Superior temporal gyrus (tissue), 1 donor: ENCODE measurements around the gene MUC3A.
"Not testable (repeated sequence)": the region's sequence is repeated elsewhere in the genome, so short reads cannot be mapped to it uniquely, and the experiment has no call there.

ENCODE experiments used
- DNase-seq: peaks from one replicate; pipeline ENCODE4 v3.0.0-alpha.2; 2016; ENCODE audit errors: extremely low spot score

The MUC3A gene

DNA sequence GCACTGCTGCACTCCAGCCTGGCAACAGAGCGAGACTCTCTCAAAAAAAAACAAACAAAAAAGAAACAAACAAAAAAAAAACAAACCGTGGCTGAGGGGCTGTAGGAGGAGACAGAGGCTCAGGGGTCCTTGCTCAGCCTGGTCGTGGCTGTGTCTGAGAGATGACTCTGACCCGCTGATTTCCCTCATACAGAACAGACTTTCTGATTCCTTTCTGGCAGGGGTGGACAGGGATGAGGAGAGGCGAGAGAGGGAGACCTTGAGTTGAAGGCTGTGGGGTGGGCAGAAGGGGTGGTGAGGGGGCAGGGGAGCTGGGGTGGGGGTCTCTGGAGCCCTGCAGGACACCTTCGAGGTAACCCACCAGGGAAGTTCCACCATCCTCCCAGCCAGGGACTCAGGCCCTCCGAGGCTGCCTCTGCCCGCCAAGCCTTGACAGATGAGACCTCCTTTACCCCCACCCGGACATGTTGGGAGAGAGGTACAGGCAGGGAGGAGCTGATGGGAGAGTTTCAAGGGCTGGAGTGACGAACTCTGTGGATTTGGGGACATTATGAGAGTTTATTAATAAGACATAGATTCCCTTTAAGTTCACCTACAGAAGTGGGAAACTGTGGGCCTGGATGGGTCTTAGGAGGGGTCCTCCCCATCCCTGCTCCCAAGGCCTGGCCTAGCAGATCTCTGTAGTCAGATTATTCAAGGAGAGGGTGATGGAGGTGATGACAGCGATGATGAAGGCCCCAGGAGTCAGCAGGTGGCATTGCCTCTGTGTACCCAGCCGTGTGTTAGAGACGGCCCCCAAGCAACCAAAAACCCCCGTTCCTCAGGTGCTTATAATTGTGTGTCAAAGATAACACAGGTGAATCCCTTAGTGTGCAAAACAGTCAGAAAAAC, 22.0 kb downstream of the MUC3A start:
- DNase-seq, result no peak

DNA sequence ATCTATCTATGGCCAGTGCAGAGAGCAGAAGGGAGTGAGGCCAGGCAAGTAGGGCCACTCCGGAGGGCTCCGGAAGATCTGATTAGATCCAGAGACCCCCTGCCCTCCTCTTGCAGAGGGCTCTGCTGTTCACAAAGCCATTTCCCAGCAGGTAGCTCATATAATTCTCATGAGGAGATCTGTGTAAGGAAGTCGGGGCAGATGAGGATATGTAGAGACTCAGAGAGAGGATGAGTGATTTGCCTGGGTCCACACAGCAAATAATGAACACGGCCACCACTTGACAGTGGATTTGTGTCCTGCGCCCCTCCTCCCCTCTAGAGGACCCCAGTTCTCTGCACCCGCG, 22.6 kb downstream of the MUC3A start:
- DNase-seq, result no peak

DNA sequence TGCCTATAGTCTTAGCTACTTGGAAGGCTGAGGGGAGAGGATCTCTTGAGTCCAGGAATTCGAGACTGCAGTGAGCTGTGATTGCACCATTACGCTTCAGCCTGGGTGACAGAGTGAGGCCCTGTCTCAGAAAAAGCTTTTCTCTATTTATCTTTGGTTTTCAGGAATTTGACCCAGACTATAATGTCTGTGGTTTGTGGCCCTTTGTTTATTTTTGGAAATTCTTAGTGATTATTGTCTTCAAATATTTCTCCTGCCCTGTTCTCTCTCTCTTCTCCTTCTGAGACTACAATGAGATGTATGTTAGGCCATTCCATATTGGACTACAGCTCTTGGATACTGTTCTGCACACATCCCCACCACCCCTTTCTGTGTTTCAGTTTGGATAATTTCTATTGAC, 24.7 kb downstream of the MUC3A start:
- DNase-seq, result no peak

DNA sequence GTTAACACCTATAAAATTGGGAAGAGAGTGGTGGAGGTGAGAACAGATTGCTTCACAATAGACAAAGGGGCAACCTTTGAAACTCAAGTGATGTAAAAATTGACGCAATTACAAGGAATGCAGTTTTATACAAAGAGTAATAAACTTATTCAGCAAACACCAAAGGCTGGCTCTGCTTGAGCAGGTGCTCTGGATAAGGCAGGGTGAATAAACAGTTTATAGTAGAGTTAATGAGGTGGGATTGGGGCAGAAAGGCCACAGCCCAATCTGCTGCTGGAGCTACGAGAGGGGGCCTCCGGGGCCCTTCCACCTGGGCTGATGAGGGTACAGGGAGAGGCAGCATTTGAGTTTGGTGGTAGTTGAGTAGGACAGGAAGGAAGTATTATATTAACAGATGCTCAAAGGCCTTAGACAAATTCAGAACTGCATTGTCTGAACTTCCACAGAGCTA, 26.1 kb downstream of the MUC3A start:
- no peak for DNase-seq

DNA sequence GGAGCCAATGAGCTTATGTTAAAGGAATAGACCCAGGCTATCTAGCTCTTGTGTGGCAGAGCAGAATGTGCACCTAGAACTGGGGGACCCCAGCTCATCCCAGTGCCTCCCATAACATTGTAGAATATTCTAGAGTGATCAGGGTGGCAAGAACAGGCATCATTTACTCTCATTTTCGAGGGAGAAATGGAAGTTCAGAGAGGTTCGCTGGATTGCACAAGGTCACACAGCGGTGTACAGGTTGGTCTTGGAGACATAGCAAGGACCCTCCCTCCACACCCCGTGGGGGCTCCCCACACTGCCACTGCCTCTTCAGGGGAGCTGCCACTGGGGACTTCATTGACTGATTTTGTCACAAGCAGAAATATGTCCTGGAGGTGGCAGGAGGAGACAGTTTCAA, 29.0 kb downstream of the MUC3A start:
- no peak for DNase-seq

DNA sequence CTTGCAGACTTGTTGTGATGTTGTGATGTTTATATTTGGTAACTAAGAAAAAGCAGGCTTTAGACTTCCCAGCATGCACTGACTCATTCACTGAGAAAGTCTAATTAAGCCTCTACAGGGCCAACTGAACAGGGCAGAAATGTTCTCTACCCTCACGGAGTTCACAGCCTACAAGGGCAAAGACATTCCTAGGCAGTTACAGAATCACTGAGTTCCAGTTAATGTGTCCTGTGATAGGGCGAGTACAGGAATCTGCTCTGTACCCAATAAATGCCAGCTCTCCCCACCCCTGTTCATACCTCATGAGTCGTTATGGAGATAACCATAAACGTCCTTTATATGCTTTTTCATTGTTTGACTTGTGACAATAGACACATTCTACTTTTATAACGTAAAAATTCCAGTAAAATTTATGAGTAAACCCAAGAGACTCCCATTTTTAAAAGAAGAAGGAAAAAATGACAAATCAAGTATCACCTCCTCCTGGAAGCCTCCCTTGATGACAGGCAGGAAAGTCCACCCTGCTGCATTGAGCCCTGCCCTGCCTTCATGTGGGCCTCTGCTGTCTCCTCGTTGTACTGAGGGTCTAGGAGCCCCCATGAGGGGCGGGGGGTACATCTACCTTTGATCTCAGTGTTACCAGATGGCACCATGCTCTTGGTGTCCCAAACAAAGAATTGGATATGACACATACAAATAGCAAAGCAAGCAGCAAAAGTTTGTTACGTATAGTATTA, 34.3 kb downstream of the MUC3A start:
- DNase-seq, result no peak

DNA sequence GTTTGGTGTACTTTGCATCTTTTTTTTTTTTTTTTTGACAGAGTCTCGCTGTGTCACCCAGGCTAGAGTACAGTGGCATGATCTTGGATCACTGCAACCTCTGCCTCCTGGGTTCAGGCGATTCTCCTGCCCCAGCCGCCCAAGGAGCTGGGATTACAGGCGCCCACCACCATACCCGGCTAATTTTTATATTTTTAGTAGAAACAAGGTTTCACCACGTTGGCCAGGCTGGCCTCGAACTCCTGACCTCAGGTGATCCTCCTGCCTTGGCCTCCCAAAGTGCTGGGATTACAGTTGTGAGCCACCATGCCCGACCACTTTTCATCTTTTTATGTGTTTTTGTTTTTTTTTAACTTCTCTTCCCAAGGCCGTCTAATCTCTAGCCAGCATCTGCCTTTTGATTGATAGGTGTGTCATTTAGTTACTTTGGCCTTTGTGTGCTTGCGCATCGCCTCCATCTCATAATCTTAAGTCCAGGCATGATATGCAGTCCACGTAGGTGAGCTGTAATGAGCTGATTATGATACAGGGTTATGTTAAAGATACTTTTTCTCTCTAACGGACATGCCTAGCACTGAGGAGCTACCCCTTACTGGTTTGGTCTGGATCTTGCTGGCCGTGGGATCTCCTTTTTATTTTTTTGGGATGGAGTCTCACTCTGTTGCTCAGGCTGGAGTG, 35.0 kb downstream of the MUC3A start:
- not testable (repeated sequence) for DNase-seq

DNA sequence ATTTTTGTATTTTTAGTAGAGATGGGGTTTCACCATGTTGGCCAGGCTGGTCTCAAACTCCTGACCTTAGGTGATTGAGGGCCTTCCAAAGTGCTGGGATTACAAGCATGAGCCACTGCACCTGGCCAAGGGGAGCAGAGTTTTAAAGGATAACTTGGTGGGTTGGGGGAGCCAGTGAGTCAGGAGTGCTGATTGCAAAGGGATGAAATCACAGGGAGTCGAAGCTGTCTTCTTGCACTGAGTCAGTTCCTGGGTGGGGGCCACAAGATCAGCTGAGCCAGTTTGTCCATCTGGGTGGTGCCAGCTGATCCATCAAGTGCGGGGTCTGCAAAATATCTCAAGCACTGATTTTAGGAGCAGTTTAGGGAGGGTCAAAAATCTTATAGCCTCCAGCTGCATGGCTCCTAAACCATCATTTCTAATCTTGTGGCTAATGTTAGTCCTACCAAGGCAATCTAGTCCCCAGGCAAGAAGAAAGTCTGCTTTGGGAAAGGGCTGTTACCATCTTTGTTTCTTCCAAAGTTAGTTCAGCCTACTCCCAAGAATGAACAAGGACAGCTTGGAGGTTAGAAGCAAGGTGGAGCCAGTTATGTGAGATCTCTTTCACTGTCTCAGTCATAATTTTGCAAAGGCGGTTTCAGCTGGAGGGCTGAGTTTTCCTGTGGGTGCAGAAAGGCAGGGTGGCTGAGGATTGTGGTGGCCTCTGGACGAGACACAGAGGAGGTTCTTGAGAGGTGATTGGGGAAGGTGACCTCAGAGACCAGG, 35.9 kb downstream of the MUC3A start:
- DNase-seq, result not testable (repeated sequence)

DNA sequence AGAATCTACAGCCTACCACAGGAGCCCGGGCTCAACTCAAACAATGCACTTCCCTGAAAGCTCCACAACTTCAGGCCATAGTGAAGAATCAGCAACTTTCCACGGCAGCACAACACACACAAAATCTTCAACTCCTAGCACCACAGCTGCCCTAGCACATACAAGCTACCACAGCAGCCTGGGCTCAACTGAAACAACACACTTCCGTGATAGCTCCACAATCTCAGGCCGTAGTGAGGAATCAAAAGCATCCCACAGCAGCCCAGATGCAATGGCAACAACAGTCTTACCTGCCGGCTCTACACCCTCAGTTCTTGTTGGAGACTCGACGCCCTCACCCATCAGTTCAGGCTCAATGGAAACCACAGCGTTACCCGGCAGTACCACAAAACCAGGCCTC, 42.3 kb downstream of the MUC3A start:
- no peak for DNase-seq

DNA sequence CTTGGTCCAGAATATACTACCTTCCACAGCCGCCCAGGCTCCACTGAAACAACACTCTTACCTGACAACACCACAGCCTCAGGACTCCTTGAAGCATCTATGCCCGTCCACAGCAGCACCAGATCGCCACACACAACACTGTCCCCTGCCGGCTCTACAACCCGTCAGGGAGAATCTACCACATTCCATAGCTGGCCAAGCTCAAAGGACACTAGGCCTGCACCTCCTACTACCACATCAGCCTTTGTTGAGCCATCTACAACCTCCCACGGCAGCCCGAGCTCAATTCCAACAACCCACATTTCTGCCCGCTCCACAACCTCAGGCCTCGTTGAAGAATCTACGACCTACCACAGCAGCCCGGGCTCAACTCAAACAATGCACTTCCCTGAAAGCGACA, 42.9 kb downstream of the MUC3A start:
- DNase-seq, result not testable (repeated sequence)

DNA sequence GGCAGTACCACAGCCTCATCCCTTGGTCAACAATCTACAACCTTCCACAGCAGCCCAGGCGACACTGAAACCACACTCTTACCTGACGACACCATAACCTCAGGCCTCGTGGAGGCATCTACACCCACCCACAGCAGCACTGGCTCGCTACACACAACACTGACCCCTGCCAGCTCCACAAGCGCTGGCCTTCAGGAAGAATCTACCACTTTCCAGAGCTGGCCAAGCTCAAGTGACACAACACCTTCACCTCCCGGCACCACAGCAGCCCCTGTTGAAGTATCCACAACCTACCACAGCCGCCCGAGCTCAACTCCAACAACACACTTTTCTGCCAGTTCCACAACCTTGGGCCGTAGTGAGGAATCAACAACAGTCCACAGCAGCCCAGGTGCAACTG, 45.3 kb downstream of the MUC3A start:
- not testable (repeated sequence) for DNase-seq

DNA sequence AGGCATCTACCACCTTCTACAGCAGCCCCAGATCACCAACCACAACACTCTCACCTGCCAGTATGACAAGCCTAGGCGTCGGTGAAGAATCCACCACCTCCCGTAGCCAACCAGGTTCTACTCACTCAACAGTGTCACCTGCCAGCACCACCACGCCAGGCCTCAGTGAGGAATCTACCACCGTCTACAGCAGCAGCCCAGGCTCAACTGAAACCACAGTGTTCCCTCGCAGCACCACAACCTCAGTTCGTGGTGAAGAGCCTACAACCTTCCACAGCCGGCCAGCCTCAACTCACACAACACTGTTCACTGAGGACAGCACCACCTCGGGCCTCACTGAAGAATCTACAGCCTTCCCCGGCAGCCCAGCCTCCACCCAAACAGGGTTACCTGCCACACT, 49.2 kb downstream of the MUC3A start:
- not testable (repeated sequence) for DNase-seq

DNA sequence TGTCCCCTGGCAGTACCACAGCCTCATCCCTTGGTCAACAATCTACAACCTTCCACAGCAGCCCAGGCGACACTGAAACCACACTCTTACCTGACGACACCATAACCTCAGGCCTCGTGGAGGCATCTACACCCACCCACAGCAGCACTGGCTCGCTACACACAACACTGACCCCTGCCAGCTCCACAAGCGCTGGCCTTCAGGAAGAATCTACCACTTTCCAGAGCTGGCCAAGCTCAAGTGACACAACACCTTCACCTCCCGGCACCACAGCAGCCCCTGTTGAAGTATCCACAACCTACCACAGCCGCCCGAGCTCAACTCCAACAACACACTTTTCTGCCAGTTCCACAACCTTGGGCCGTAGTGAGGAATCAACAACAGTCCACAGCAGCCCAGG, 50.0 kb downstream of the MUC3A start:
- DNase-seq, result not testable (repeated sequence)

DNA sequence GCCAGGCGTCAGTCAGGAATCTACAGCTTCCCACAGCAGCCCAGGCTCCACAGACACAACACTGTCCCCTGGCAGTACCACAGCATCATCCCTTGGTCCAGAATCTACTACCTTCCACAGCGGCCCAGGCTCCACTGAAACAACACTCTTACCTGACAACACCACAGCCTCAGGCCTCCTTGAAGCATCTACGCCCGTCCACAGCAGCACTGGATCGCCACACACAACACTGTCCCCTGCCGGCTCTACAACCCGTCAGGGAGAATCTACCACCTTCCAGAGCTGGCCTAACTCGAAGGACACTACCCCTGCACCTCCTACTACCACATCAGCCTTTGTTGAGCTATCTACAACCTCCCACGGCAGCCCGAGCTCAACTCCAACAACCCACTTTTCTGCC, 50.7 kb downstream of the MUC3A start:
- not testable (repeated sequence) for DNase-seq

DNA sequence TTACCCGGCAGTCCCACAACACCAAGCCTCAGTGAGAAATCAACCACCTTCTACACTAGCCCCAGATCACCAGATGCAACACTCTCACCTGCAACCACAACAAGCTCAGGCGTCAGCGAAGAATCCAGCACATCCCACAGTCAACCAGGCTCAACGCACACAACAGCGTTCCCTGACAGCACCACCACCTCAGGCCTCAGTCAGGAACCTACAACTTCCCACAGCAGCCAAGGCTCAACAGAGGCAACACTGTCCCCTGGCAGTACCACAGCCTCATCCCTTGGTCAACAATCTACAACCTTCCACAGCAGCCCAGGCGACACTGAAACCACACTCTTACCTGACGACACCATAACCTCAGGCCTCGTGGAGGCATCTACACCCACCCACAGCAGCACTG, 53.0 kb downstream of the MUC3A start:
- not testable (repeated sequence) for DNase-seq

DNA sequence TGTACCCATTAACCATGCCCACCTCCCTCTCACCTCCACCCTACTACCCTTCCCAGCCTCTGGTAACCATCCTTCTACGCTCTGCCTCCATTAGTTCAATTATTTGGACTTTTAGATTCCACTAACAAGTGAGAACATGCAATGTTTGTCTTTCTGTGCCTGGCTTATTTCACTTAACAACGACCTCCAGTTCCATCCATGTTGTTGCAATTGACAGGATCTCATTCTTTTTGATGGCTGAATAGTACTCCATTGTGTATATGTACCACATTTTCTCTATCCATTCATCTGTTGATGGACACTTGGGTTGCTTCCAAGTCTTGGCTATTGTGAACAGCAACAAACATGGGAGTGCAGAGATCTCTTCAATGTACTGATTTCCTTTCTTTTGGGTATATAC, 58.0 kb downstream of the MUC3A start:
- DNase-seq, result not testable (repeated sequence)

DNA sequence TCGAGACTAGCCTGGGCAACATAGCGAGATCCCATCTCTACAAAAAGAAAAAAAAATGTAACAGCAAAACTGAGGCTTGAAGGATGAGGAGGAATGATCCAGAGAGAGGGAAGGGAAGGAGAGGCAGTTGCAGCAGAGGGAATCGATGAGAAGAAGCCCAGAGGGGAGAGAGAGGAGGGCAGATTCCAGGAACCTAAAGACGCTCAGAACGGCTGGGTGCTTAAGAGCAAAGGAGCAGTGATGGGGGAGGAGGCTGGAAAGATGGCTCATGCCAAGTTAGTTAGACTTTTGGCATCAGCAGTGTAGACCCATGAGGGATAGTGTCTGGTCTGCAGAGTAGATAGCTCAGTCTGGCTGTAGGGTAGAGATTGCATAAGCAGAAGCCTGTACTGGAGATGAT, 60.3 kb downstream of the MUC3A start:
- DNase-seq, result no peak

DNA sequence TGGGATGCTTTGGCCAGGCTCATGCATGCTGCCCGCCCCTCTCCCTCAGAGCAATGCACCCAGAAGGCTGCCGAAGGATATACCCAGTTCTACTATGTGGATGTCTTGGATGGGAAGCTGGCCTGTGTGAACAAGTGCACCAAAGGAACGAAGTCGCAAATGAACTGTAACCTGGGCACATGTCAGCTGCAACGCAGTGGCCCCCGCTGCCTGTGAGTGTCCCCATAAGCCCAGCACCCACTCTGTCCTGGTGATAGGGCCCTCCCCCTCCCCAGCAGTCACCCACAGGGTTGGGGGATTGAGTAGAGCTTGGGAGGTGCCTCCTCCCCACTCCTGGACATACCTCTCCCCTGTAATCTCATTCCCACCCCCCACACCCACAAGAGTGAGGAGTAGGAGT, 63.6 kb downstream of the MUC3A start:
- no peak for DNase-seq

DNA sequence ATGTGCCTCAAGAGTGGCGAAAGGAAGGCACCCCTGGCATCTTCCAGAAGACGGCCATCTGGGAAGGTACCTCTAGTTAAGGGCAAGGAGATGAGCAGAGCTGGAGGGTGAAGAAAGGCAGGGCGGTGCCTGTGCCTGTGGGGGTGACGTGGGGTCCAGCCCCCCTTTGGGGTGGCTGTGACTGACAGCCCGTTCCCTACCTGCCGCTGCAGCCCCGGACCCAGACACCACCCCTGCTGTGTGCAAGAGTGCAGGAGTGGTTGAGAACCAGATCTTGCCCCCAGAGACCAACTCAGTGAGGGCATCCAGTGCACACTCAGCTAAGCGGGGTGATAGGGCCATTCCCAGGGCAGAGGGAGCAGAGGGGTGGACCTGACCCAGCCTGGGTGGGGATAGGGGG, 66.3 kb downstream of the MUC3A start:
- DNase-seq, result no peak

DNA sequence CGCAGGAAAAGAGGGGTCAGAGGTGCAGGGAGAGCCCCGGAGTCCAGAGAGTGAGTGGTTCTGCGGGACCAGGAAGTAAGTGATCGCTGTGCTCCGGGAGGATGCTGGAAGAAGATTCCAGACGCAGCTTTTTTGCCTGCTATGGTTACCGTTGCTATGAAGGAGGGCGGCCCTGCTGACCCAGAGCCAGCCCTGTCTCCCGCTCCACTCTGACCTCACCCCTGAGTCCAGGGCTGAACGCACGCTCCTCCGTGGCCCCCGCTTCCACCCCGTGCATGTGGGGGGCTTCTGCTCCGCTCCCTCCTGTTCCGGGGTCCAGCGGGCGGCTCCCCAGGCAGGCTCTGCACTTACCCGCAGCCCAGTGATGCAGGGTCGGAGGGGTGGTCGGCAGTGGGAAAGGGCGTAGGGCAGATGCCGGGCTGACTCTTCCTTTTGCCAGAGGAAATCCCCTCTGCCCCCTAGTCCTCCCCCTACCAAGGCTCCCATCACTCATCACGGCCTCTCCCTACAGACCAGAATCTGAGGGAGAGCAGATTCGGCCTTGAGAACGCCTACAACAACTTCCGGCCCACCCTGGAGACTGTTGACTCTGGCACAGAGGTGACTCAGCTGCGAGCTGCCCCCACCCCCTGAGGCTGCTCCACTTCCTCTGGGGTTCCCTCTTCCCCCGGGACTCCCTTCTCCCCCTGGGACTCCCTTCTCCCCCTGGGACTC, 67.9 kb downstream of the MUC3A start:
- DNase-seq, result peak; percentile 18
